K562 (cell line): ENCODE data around the gene LBR.

Experiments
- CTCF ChIP-seq, 3 experiments: IDR thresholded peaks in 2 of 3; conservative IDR thresholded peaks in 1 of 3; 2 replicates each; pipeline ENCODE4 v1.5.1; 2011 to 2012; ENCODE audit warnings: low read length in 3 of 3, mild to moderate bottlenecking in 3 of 3, control low read depth in 2 of 3, improper control_type of control experiment in 1 of 3, inconsistent platforms in 1 of 3, low read depth in 1 of 3, mixed read lengths in 1 of 3, moderate library complexity in 1 of 3; ENCODE audit not compliant: insufficient read depth in 2 of 3
- EP300 ChIP-seq: IDR thresholded peaks from 2 replicates; pipeline ENCODE4 v1.6.1; 2012; ENCODE audit warnings: low read length, improper control_type of control experiment
- FOSL1 ChIP-seq: fragments of 200-800 bp; sonication (Bioruptor generic); conservative IDR thresholded peaks from 2 replicates; pipeline ENCODE4 v1.6.1; 2016; ENCODE audit warnings: missing genetic modification characterization, missing compliant biosample characterization
- IRF9 ChIP-seq: fragments of 450-650 bp; IDR thresholded peaks from 2 replicates; pipeline ENCODE4 v1.6.1; 2016; ENCODE audit warnings: missing biosample characterization, missing genetic modification characterization
- NUFIP1 ChIP-seq: fragments of 450-650 bp; IDR thresholded peaks from 2 replicates; pipeline ENCODE4 v1.6.1; 2018; ENCODE audit not compliant: partially characterized antibody
- POLR2AphosphoS5 ChIP-seq: IDR thresholded peaks from 2 replicates; pipeline ENCODE4 v1.6.1; 2011; ENCODE audit warnings: mild to moderate bottlenecking, low read depth, low read length, moderate library complexity; ENCODE audit not compliant: control insufficient read depth, insufficient read depth
- PRDM10 ChIP-seq: fragments of 450-650 bp; IDR thresholded peaks from 2 replicates; pipeline ENCODE4 v1.6.1; 2018; ENCODE audit not compliant: partially characterized antibody
- SP2 ChIP-seq: IDR thresholded peaks from 2 replicates; pipeline ENCODE4 v1.6.1; 2011; ENCODE audit warnings: mild to moderate bottlenecking, low read depth, low read length, moderate library complexity; ENCODE audit not compliant: poor library complexity, severe bottlenecking; ENCODE audit errors: extremely low read depth

GRCh38 chr1:225460737-225461532, 33.1 kb upstream of the LBR start:
- no peak for TF ChIP-seq PRDM10
- TF ChIP-seq CTCF (IDR thresholded peaks at IDR 0.05 in 2 of 3, conservative IDR thresholded peaks at IDR 0.05 in 1 of 3; ENCODE audit: insufficient read depth in 2 of 3, low read depth in 1 of 3, low read length in 3 of 3), result no peak
- TF ChIP-seq POLR2AphosphoS5, result no peak
- TF ChIP-seq FOSL1 (tag), result no peak
- no peak for TF ChIP-seq SP2
- TF ChIP-seq EP300, result no peak
- TF ChIP-seq NUFIP1, result no peak
- no peak for TF ChIP-seq IRF9
